Skeletal muscle tissue (tissue), 4 donors: ENCODE measurements around the gene DSCAML1. TPM values are rescaled to one million over a fixed set of nuclear protein-coding genes. Genes with fewer than 3 reads are reported as not detected.

Experiments used
- H3K27ac ChIP-seq: one replicate; pipeline ENCODE4 v1.7.0; 2013; ENCODE audit warnings: mild to moderate bottlenecking, low read depth, low read length, inconsistent platforms
- H3K27me3 ChIP-seq, 3 donors: one replicate each; pipeline ENCODE4 v1.7.0; 2013; ENCODE audit warnings: low read length in 3 of 3; ENCODE audit not compliant: control insufficient read depth in 3 of 3, insufficient read depth in 3 of 3
- H3K36me3 ChIP-seq, 3 donors: one replicate each; pipeline ENCODE4 v1.7.0; 2013; ENCODE audit warnings: low read length in 3 of 3; ENCODE audit not compliant: control insufficient read depth in 3 of 3, insufficient read depth in 3 of 3
- H3K4me1 ChIP-seq, 3 donors: one replicate each; pipeline ENCODE4 v1.7.0; 2013; ENCODE audit warnings: low read length in 3 of 3, mild to moderate bottlenecking in 3 of 3; ENCODE audit not compliant: control insufficient read depth in 3 of 3, insufficient read depth in 3 of 3
- H3K4me3 ChIP-seq, 3 donors: one replicate each; pipeline ENCODE4 v1.7.0; 2013; ENCODE audit warnings: low read length in 3 of 3
- H3K9ac ChIP-seq, 3 donors: one replicate each; pipeline ENCODE4 v1.7.0; 2013; ENCODE audit warnings: low read length in 3 of 3, mild to moderate bottlenecking in 3 of 3, moderate library complexity in 2 of 3, low read depth in 1 of 3
- H3K9me3 ChIP-seq, 3 donors: one replicate each; pipeline ENCODE4 v1.7.0; 2013; ENCODE audit warnings: low read length in 3 of 3; ENCODE audit not compliant: control insufficient read depth in 3 of 3
- total RNA-seq: library from RNA; depleted of rRNA; stranded (reverse); fragments of >200 nt; gene quantifications from one replicate; pipeline ENCODE4 v1.2.3, GENCODE V29; 2014
- donor health status: Osteomylitis.

The DSCAML1 gene
- total RNA-seq, 1 donor from 2014 or later = 0.52 TPM

DNA sequence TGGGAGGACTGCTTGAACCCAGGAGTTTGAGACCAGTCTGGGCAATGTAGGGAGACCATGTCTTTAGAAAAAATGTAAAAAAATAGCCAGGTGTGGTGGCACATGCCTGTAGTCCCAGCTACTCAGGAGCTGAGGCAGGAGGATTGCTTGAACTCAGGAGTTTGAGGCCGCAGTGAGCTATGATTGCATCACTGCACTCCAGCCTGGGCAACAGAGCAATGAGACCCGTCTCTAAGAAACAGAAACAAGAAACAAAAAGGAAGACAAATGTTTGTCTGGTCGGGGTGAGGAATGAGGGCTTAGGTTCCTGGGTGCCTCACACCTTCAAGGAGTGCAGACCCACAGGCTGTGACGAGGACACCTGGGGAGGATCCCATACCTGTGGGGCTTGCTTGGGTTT is 277.4 kb downstream of the DSCAML1 start:
- H3K9ac ChIP-seq = no peak overlapping the region
- H3K4me3 ChIP-seq = no peak overlapping the region
- peaks cover 0 to 5% (median 4%) of the 10 kb centered on the region in 3 donors for H3K27me3 ChIP-seq
- no peaks in the 10 kb centered on the region for H3K9me3 ChIP-seq
- H3K4me1 ChIP-seq = no peaks in the 10 kb centered on the region
- no peak overlapping the region for H3K27ac ChIP-seq
- H3K36me3 ChIP-seq = no peaks in the 10 kb centered on the region

- Histone ChIP-seq H3K4me1 (no peaks in the 10 kb centered on the region), H3K9me3 (no peaks in the 10 kb centered on the region), H3K36me3 (no peaks in the 10 kb centered on the region), H3K27ac (no peak overlapping the region), H3K27me3 (peaks cover 0 to 5% (median 4%) of the 10 kb centered on the region in 3 donors), H3K9ac (no peak overlapping the region), H3K4me3 (no peak overlapping the region)
Measured at GRCh38 chr11:117519170-117519569, 277.8 kb downstream of the DSCAML1 start.

- H3K9me3 ChIP-seq = no peaks in the 10 kb centered on the region
- H3K27me3 ChIP-seq = peaks cover 0 to 4% (median 4%) of the 10 kb centered on the region in 3 donors
- no peak overlapping the region for H3K9ac ChIP-seq
- H3K4me3 ChIP-seq = no peak overlapping the region
- H3K4me1 ChIP-seq = no peaks in the 10 kb centered on the region
- no peak overlapping the region for H3K27ac ChIP-seq
- H3K36me3 ChIP-seq = no peaks in the 10 kb centered on the region
Measured at GRCh38 chr11:117518455-117518854, 278.6 kb downstream of the DSCAML1 start.

DNA sequence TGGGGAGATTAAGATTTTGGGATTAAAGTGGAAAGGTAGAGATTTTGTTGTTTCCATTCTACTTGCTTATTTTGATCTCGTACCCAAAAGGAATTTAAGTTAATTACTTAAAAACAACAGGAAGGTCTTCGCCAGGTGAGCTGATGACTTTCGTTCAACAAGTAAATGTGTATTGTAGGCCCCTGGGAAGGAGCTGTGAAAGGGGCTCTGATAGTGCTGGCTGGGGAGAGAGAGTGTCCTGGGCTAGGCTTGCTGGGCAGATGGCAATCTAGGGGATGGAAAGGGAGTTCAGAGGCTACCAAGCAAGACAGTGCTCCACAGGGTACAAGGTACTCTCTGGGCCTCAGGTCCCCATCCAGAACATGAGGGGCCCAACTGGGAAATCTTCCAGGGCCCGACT is 279.9 kb downstream of the DSCAML1 start:
- Histone ChIP-seq H3K27me3 (peaks cover 0 to 4% (median 3%) of the 10 kb centered on the region in 3 donors), H3K9ac (no peak overlapping the region), H3K4me3 (no peak overlapping the region), H3K36me3 (no peaks in the 10 kb centered on the region), H3K4me1 (no peaks in the 10 kb centered on the region), H3K9me3 (no peaks in the 10 kb centered on the region), H3K27ac (no peak overlapping the region)

- Histone ChIP-seq H3K9ac (no peak overlapping the region), H3K36me3 (no peaks in the 10 kb centered on the region), H3K27ac (no peak overlapping the region), H3K27me3 (peaks cover 4 to 8% (median 6%) of the 10 kb centered on the region in 3 donors), H3K9me3 (no peaks in the 10 kb centered on the region), H3K4me1 (peaks cover 0 to 2% (median 0%) of the 10 kb centered on the region in 3 donors), H3K4me3 (no peak overlapping the region)
Measured at GRCh38 chr11:117515892-117516787, 280.9 kb downstream of the DSCAML1 start.

DNA sequence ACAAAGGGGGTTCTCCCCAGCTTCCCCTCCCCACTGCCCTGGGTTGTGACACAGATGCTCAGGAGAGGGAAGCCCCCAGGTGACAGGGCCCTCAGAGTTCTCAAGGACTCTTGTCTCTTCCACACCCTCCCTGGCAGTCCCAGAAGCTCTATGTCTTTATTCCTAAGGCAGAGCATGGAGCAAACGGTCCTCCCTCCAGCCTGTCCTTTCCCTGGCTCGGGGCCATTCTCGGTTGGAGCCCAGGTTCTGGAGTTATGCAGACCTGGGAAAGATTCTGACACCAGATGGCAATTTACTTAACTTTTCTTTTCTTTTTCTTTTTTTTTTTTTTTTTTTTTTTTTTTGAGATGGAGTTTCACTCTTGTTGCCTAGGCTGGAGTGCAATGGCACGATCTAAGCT is 282.8 kb downstream of the DSCAML1 start:
- Histone ChIP-seq H3K9me3 (no peaks in the 10 kb centered on the region), H3K4me1 (peaks cover 0 to 2% (median 0%) of the 10 kb centered on the region in 3 donors), H3K27ac (no peak overlapping the region), H3K36me3 (no peaks in the 10 kb centered on the region), H3K9ac (no peak overlapping the region), H3K27me3 (peaks cover 4 to 15% (median 9%) of the 10 kb centered on the region in 3 donors), H3K4me3 (no peak overlapping the region)

DNA sequence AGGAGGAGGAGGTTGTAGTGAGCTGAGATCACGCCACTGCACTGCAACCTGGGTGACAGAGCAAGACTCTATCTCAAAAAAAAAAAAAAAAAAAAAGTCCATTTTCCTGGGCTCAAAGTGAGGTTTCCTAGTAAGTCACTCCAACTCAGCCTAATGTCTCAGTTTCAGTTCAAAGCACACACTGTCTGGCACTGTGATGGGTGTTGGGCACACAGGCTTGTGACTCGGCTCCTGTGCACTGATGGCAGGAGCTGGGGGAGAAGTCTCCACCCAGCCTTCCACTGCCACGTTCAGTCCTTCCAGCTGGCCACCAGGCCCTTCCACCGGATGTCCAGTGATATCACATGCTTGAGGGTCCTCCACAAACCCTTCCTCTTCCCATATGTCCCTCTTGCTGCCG is 283.4 kb downstream of the DSCAML1 start:
- Histone ChIP-seq H3K27me3 (peaks cover 7 to 16% (median 11%) of the 10 kb centered on the region in 3 donors), H3K4me3 (no peak overlapping the region), H3K9ac (no peak overlapping the region), H3K27ac (no peak overlapping the region), H3K4me1 (peaks cover 0 to 2% (median 0%) of the 10 kb centered on the region in 3 donors), H3K9me3 (no peaks in the 10 kb centered on the region), H3K36me3 (no peaks in the 10 kb centered on the region)

DNA sequence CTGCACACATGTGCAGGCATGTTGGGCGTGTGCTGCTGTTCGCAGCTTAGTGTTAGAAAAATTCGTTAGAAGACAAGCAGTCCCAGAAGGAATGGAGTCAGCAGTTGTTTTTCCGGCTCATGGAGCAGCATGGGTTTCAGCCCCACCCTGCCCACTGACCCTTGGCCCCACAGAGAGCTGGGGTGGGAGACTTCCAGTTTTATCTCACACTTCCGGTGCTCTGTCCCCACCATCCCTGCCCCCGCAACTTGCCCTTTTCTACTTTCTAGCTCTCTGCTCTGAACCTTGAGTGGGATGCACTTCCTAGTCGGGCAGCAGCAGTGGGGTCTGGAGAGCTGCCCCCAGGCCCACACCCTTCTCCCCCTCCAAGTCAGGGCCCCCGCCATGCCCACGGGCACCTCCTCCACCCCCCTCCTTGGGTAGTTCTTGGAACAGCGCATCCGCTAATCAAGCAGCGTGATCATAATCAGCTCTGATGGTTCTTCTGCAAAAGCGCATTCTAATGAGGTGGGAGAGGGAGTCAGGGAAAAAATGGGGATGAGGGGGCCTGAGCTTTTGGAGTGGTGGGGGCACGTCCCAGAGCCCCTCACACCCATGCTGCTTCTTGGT is 285.0 kb downstream of the DSCAML1 start:
- peaks cover 0 to 2% (median 0%) of the 10 kb centered on the region in 3 donors for H3K4me1 ChIP-seq
- H3K27me3 ChIP-seq = peaks cover 7 to 16% (median 11%) of the 10 kb centered on the region in 3 donors
- H3K9ac ChIP-seq = no peak overlapping the region
- H3K9me3 ChIP-seq = no peaks in the 10 kb centered on the region
- H3K36me3 ChIP-seq = no peaks in the 10 kb centered on the region
- H3K27ac ChIP-seq = no peak overlapping the region
- H3K4me3 ChIP-seq = no peak overlapping the region

- no peaks in the 10 kb centered on the region for H3K36me3 ChIP-seq
- H3K27me3 ChIP-seq = peaks cover 7 to 16% (median 11%) of the 10 kb centered on the region in 3 donors
- no peak overlapping the region for H3K4me3 ChIP-seq
- no peak overlapping the region for H3K9ac ChIP-seq
- no peaks in the 10 kb centered on the region for H3K9me3 ChIP-seq
- no peak overlapping the region for H3K27ac ChIP-seq
- H3K4me1 ChIP-seq = peaks cover 0 to 2% (median 0%) of the 10 kb centered on the region in 3 donors
Measured at GRCh38 chr11:117511483-117511930, 285.5 kb downstream of the DSCAML1 start.

DNA sequence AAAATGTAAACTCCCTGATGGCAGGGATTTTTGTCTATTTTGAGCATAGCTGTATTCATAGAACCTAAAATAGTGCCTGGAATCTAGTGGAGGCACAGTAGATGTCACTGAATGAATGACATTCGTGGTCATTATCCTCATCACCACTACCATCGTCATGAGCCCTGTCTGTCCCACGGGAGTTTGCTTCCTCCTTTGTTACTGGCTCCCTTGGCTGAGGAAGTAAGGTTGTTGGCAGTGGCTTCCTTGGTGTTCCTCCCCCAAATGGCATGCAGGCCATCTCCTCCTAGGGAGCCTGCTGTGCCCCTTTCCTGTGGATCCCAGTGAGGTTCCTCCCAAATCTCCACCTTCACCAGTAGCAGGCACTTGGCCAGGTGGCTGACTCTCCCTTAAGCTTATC is 286.4 kb downstream of the DSCAML1 start:
- peaks cover 0 to 2% (median 0%) of the 10 kb centered on the region in 3 donors for H3K4me1 ChIP-seq
- no peak overlapping the region for H3K27ac ChIP-seq
- peaks cover 2 to 16% (median 11%) of the 10 kb centered on the region in 3 donors for H3K27me3 ChIP-seq
- no peak overlapping the region for H3K4me3 ChIP-seq
- no peaks in the 10 kb centered on the region for H3K36me3 ChIP-seq
- no peak overlapping the region for H3K9ac ChIP-seq
- H3K9me3 ChIP-seq = no peaks in the 10 kb centered on the region
